ENCODE data around the gene LMF1.

The LMF1 gene

DNA sequence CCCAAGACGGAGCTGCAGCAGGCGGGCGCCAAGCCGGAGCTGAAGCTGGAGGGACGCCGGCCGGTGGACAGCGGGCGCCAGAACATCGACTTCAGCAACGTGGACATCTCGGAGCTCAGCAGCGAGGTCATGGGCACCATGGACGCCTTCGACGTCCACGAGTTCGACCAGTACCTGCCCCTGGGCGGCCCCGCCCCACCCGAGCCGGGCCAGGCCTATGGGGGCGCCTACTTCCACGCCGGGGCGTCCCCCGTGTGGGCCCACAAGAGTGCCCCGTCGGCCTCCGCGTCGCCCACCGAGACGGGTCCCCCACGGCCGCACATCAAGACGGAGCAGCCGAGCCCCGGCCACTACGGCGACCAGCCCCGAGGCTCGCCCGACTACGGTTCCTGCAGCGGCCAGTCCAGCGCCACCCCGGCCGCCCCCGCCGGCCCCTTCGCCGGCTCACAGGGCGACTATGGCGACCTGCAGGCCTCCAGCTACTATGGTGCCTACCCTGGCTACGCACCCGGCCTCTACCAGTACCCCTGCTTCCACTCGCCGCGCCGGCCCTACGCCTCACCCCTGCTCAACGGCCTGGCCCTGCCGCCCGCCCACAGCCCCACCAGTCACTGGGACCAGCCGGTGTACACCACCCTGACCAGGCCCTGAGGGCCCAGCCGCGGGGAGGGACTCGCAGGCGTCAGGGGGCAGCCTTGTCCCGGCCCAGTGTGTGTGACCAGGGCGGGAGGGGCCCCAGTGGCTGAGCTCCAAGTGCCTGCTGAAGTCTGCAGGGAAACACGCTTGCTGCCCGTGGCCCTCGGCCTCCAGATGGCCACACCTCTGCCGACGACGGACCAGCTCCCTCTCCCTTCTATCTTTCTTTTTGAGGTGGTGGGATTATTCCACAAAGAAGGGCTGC is 14.2 kb upstream of the LMF1 start:
- DNase-seq = no peak

- DNase-seq = no peak
Observed at GRCh38 chr16:984121-984694, 13.4 kb upstream of the LMF1 start.

- DNase-seq = no peak
Observed at GRCh38 chr16:983044-984030, 12.6 kb upstream of the LMF1 start.

- DNase-seq = no peak
Observed at GRCh38 chr16:982145-983043, 11.6 kb upstream of the LMF1 start.

DNA sequence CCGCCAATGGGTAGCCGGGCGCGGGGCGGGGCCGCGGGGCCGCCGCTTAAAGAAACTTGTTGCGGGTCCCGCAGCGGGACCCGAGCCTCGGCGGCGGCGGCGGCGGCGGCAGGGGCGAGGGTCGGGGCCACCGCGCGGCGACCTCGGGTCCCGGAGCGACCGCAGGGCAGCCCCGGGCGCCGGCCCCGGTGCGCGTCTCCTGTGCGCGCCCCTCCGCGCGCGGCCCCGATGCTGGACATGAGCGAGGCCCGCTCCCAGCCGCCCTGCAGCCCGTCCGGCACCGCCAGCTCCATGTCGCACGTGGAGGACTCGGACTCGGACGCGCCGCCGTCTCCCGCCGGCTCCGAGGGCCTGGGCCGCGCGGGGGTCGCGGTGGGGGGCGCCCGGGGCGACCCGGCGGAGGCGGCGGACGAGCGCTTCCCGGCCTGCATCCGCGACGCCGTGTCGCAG is 10.9 kb upstream of the LMF1 start, which contains the start of gene SOX8:
Gene SOX8, plus strand, starts transcription at position 76 of the 450 bp plus-strand sequence. Its CDS starts 153 bp downstream, at position 229.
- DNase-seq = no peak

- DNase-seq = no peak
Observed at GRCh38 chr16:980595-980854, 9.7 kb upstream of the LMF1 start.

GRCh38 chr16:979859-980594 is 9.2 kb upstream of the LMF1 start:
- DNase-seq = no peak

GRCh38 chr16:979147-979546 is 8.4 kb upstream of the LMF1 start:
- no peak for DNase-seq

GRCh38 chr16:978403-978802 is 7.6 kb upstream of the LMF1 start:
- no peak for DNase-seq

DNA sequence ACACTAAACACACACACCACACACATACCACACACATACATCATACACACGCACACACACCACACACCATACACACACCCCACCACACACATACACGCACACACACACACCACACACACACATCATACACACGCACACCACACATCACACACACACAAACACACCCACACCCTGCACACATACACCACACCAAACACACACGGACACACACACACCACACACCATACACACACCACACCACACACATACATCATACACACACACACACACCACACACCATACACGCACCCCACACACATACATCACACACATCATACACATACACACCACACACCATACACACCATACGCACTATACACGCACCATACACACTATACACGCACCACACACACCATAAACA is 7.1 kb upstream of the LMF1 start:
- no peak for DNase-seq

GRCh38 chr16:977081-977701 is 6.4 kb upstream of the LMF1 start:
- DNase-seq = no peak

GRCh38 chr16:976389-976931 is 5.7 kb upstream of the LMF1 start:
- no peak for DNase-seq

DNA sequence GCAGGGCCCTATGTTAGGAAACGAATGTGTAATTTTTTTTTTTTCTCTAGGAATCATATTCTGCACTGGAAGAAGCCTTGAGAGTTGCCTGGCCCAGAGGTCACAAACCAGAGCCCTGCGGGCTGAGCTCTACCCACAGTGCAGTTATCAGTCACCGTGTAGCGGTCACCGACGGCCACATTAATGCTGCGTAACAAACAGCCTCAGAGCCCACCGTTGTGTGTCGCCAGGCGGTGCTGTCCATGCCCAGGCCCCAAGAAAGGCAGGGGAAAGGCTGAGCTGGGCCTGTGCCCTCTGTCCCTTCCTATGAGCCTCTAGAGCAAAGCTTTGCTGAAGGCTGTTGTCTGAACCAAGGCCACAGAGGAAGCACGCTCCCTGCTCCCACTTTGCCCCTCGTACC is 4.5 kb upstream of the LMF1 start:
- no peak for DNase-seq

GRCh38 chr16:974611-975261 is 4.0 kb upstream of the LMF1 start:
- no peak for DNase-seq

GRCh38 chr16:974001-974601 is 3.3 kb upstream of the LMF1 start:
- DNase-seq = no peak

GRCh38 chr16:973366-973765 is 2.6 kb upstream of the LMF1 start:
- DNase-seq = no peak

DNA sequence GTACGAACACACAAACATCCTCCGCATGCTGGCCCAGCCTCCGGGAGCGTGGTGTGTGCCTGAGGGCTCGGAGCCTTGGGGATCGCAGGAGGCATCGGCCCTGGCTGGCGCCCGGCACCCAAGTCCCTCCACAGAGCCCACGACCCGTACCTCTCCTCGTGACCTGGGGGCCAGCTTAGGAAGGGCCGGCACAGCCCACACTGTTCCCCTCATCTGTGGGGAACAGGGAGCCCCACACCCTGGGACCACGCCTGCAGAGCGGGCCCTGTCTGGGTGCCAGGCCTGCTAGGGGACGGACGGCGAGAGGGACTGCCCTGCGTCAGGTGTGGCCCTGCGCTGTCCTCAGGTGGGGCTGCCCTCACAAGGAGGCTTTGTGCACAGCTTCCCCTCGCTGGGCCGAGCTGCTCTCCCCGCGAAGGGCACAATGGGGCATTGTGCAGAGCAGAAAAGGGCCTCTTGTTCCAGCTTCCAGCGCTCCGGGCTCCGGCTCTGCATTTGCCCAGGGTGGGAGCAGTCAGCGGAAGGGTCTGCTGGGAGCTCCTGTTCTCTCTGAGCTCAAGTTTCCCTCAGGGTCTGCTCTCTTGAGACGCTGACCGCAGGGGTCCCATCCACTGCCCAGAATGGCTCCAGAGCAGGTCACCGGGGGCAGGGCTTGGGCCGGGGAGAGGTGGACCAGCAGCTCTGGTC is 1.7 kb upstream of the LMF1 start:
- no peak for DNase-seq

- no peak for DNase-seq
Observed at GRCh38 chr16:971981-972315, 1.2 kb upstream of the LMF1 start.

DNA sequence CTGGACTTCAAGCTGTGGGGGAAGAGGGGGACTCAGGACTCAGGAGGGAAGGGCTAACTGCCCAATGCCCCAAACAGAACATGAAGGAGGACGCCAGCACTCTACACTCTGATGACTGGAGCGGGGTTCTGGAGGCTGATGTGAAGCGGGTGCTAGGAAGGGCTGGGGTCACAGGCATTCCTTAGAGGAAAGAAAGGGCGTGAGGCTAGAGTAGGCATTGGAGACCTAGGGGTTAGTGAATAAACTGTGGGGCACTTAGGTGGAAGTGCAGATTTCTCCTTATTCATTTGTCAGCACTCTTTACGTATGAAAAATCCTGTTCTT is 760 bp upstream of the LMF1 start:
- DNase-seq = no peak
